GM10266 (cell line): ENCODE results near the gene NPBWR2.

Source experiments
- DNase-seq: peaks from one replicate; pipeline ENCODE4 v3.0.0; 2012; ENCODE audit errors: extremely low spot score
- CTCF ChIP-seq: IDR thresholded peaks from 2 replicates; pipeline ENCODE4 v1.5.1; 2012; ENCODE audit warnings: mild to moderate bottlenecking, low read depth; ENCODE audit not compliant: control insufficient read depth, insufficient read depth; ENCODE audit errors: missing control alignments

NPBWR2 gene

GRCh38 chr20:64146936-64147477 is 39.6 kb upstream of the NPBWR2 start:
- TF ChIP-seq CTCF, result no peak

GRCh38 chr20:64146301-64146935 is 39.1 kb upstream of the NPBWR2 start:
- no peak for TF ChIP-seq CTCF
- no peak for DNase-seq

More at GRCh38 chr20:64146936-64147477, 39.6 kb upstream of the NPBWR2 start:
- no peak for DNase-seq

- DNase-seq, result no peak
Measured at GRCh38 chr20:64145458-64146300, 38.3 kb upstream of the NPBWR2 start.

GRCh38 chr20:64144144-64144912 is 37.0 kb upstream of the NPBWR2 start:
- no peak for DNase-seq
- TF ChIP-seq CTCF, result no peak

More at GRCh38 chr20:64145458-64146300, 38.3 kb upstream of the NPBWR2 start:
- peak; percentile 3 for TF ChIP-seq CTCF

GRCh38 chr20:64143018-64143801 is 35.8 kb upstream of the NPBWR2 start:
- no peak for TF ChIP-seq CTCF
- no peak for DNase-seq

GRCh38 chr20:64142590-64142989 is 35.2 kb upstream of the NPBWR2 start:
- DNase-seq, result no peak
- no peak for TF ChIP-seq CTCF
